ENCODE data around the gene ZNF44.
A peak's percentile ranks its signal among the peaks of the same experiment; 100 is the strongest.
"Not testable (repeated sequence)": the region's sequence is repeated elsewhere in the genome, so short reads cannot be mapped to it uniquely, and the experiment has no call there.

Gene ZNF44

DNA sequence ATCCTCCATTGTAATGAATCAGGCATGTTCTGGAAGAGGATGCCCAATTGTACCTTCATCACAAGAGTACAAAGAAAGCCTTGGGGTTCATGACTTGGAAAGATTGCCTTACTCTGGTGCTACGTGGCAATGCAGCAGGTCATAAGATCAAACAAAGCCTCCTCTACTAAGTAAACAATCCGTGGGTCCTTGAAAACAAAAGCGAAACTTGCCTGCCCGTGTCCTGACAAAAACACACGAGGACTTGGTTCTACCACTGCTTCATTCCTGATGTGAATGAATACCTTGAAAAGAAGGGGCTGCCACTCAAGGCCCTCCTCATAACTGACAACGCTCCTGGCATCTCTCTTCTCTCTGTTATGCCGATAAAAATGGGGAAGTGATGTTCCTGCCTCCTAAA lies 19.9 kb upstream of the ZNF44 start:
- TF ChIP-seq CTCF (IDR thresholded peaks at IDR 0.05; ENCODE audit: low read length, missing control alignments): no peak
- no peak overlapping the region for H3K4me3 ChIP-seq (replicated peaks; ENCODE audit: low read depth, low read length)
- DNase-seq (ENCODE audit: low read depth): no peak

DNA sequence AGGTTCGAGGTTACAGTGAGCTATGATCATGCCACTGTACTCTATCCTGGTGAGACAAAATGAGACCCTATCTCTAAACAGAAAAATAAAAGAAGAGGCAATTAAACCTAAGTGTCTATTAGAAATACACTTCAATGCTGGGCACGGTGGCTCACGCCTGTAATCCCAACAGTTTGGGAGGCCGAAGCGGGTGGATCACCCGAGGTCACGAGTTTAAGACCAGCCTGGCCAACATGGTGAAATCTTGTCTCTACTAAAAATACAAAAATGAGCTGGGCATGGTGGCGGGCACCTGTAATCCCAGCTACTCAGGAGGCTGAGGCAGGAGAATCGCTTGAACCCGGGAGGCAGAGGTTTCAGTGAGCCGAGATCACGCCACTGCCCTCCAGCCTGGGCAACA lies 14.2 kb upstream of the ZNF44 start:
- DNase-seq (ENCODE audit: low read depth); H3K4me3 ChIP-seq (replicated peaks; ENCODE audit: low read depth, low read length): not testable (repeated sequence)

- TF ChIP-seq CTCF (IDR thresholded peaks at IDR 0.05; ENCODE audit: low read length, missing control alignments): no peak
- H3K4me3 ChIP-seq (replicated peaks; ENCODE audit: low read depth, low read length): peak overlapping the region; percentile 97
- no peak for DNase-seq (ENCODE audit: low read depth)
Measured at GRCh38 chr19:12295191-12295590, 508 bp upstream of the ZNF44 start.

DNA sequence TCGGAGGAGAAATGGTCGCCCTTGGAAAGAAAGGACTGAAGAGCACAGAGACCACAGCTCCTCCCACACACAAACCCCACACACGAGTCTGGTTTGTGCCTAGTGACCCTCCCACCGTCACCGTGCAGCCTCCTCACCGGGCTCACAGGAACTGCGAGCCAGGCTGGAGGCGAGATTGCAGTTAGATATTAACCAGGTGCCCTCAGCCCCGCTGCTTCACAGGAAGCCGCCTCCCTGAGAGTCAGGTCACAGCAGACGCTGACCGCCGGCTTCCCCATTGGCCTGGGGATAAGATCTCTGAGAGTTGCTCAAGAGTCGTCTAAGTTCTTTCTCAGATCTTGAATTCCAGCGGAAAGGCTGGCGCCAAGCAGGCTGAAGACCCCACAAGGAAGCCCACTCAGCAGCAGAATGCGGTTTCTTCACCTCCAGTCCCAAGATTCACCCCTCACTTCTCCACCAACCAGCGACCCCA lies 870 bp downstream of the ZNF44 start:
- TF ChIP-seq CTCF (IDR thresholded peaks at IDR 0.05; ENCODE audit: low read length, missing control alignments): no peak
- H3K4me3 ChIP-seq (replicated peaks; ENCODE audit: low read depth, low read length): peak overlapping the region; percentile 97
- DNase-seq (ENCODE audit: low read depth): peak; percentile 60

GRCh38 chr19:12289790-12290065 lies 5.0 kb downstream of the ZNF44 start:
- H3K4me3 ChIP-seq (replicated peaks; ENCODE audit: low read depth, low read length): no peak overlapping the region
- no peak for TF ChIP-seq CTCF (IDR thresholded peaks at IDR 0.05; ENCODE audit: low read length, missing control alignments)
- no peak for DNase-seq (ENCODE audit: low read depth)

GRCh38 chr19:12287958-12288500 lies 6.7 kb downstream of the ZNF44 start:
- no peak for DNase-seq (ENCODE audit: low read depth)
- H3K4me3 ChIP-seq (replicated peaks; ENCODE audit: low read depth, low read length): no peak overlapping the region
- no peak for TF ChIP-seq CTCF (IDR thresholded peaks at IDR 0.05; ENCODE audit: low read length, missing control alignments)

DNA sequence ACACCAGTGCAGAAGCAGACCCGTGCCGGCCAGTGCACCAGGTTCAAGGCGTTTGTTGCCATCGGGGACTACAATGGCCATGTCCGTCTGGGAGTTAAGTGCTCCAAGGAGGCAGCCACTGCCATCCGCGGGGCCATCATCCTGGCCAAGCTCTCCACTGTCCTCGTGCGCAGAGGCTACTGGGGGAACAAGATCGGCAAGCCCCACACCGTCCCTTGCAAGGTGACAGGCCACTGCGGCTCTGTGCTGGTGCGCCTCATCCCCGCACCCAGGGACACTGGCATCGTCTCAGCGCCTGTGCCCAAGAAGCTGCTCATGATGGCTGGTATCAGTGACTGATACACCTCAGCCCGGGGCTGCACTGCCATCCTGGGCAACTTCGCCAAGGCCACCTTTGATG lies 10.1 kb downstream of the ZNF44 start:
- DNase-seq (ENCODE audit: low read depth): no peak
- H3K4me3 ChIP-seq (replicated peaks; ENCODE audit: low read depth, low read length): no peak overlapping the region
- TF ChIP-seq CTCF (IDR thresholded peaks at IDR 0.05; ENCODE audit: low read length, missing control alignments): no peak

Data from fibroblast of pulmonary artery (primary cell).